Breast epithelium (tissue), 4 donors: ENCODE measurements around the gene TPRN. TPM values are rescaled to one million over a fixed set of nuclear protein-coding genes. Genes with fewer than 3 reads are reported as not detected.

ENCODE experiments used
- DNase-seq, 2 donors: peaks; one replicate each; pipeline ENCODE4 v3.0.0-alpha.2; 2019; ENCODE audit warnings: low spot score in 2 of 2
- H3K27ac ChIP-seq, 2 donors: fragments of 200-600 bp; sonication (generic) in 1 of 2; one replicate each; pipeline ENCODE4 v1.5.1; 2016 to 2019; ENCODE audit warnings: mild to moderate bottlenecking in 1 of 2
- H3K27me3 ChIP-seq, 2 donors: fragments of 200-600 bp; sonication (generic) in 1 of 2; one replicate each; pipeline versions ENCODE4 v1.5.1 to v1.6.0; 2017 to 2019; ENCODE audit warnings: control low read depth in 1 of 2, mild to moderate bottlenecking in 1 of 2
- H3K36me3 ChIP-seq: fragments of 200-600 bp; one replicate; pipeline ENCODE4 v1.5.1; 2019
- H3K4me1 ChIP-seq, 2 donors: fragments of 200-600 bp; sonication (generic); one replicate each; pipeline ENCODE4 v1.5.1; 2016 to 2019; ENCODE audit warnings: control low read depth in 1 of 2
- H3K4me3 ChIP-seq, 3 donors: fragments of 200-600 bp; sonication (generic); 1 replicate in 2 of 3; 2 replicates in 1 of 3; pipeline ENCODE4 v1.5.1; 2016 to 2019; ENCODE audit warnings: mild to moderate bottlenecking in 3 of 3, moderate library complexity in 2 of 3
- H3K9me3 ChIP-seq, 2 donors: fragments of 200-600 bp; sonication (generic) in 1 of 2; one replicate each; pipeline ENCODE4 v1.5.1; 2016 to 2019; ENCODE audit warnings: control low read depth in 1 of 2
- CTCF ChIP-seq, 3 donors: fragments of 450-650 bp; IDR thresholded peaks; one replicate each; pipeline ENCODE4 v1.5.1; 2016 to 2017; ENCODE audit warnings: antibody characterized with exemption in 3 of 3, mild to moderate bottlenecking in 3 of 3, moderate library complexity in 3 of 3
- POLR2A ChIP-seq: fragments of 450-650 bp; IDR thresholded peaks from one replicate; pipeline ENCODE4 v1.6.1; 2016; ENCODE audit warnings: antibody characterized with exemption, mild to moderate bottlenecking, moderate library complexity
- POLR2AphosphoS5 ChIP-seq, 3 donors: sonication (generic); formaldehyde crosslinking; IDR thresholded peaks; one replicate each; pipeline ENCODE4 v1.6.1; 2017; ENCODE audit warnings: antibody characterized with exemption in 3 of 3
- intact Hi-C: fragments of 100-400 bp; cut with DNase I; formaldehyde crosslinking; loops from one replicate; pipeline ENCODE4 v1.15.1; 2023; ENCODE audit warnings: low total_unique reads
- total RNA-seq, 3 donors: library from RNA; depleted of rRNA; stranded (reverse); fragments of >200 nt; gene quantifications; one replicate each; pipeline ENCODE4 v1.1.0, GENCODE V29; 2016

Gene TPRN
- total RNA-seq, 3 donors from 2014 or later, result 4.0 to 9.2 (median 8.5) TPM

GRCh38 chr9:137195525-137196220 is 4.9 kb downstream of the TPRN start:
- Histone ChIP-seq H3K9me3 (no peaks in the 10 kb centered on the region), H3K4me3 (no peak overlapping the region), H3K36me3 (no peaks in the 10 kb centered on the region), H3K4me1 (peaks cover 6 to 36% of the 10 kb centered on the region in 2 donors), H3K27ac (no peak overlapping the region), H3K27me3 (no peaks in the 10 kb centered on the region)
- no peak for DNase-seq
- intact Hi-C loops, result no loop called here
- no peak for TF ChIP-seq CTCF (IDR thresholded peaks at IDR 0.05)
- TF ChIP-seq POLR2A, result no peak
- TF ChIP-seq POLR2AphosphoS5 (IDR thresholded peaks at IDR 0.05), result no peak

- Histone ChIP-seq H3K4me3 (no peak overlapping the region), H3K4me1 (peaks cover 14 to 43% of the 10 kb centered on the region in 2 donors), H3K27me3 (no peaks in the 10 kb centered on the region), H3K27ac (no peak overlapping the region), H3K36me3 (no peaks in the 10 kb centered on the region), H3K9me3 (no peaks in the 10 kb centered on the region)
- no peak for DNase-seq
- intact Hi-C loops, result no loop called here
- no peak for TF ChIP-seq POLR2AphosphoS5 (IDR thresholded peaks at IDR 0.05)
- no peak for TF ChIP-seq CTCF (IDR thresholded peaks at IDR 0.05)
- no peak for TF ChIP-seq POLR2A
Measured at GRCh38 chr9:137194909-137195308, 5.6 kb downstream of the TPRN start.

- Histone ChIP-seq H3K4me1 (peaks cover 14 to 45% of the 10 kb centered on the region in 2 donors), H3K36me3 (no peaks in the 10 kb centered on the region), H3K27me3 (no peaks in the 10 kb centered on the region), H3K27ac (no peak overlapping the region), H3K4me3 (no peak overlapping the region), H3K9me3 (no peaks in the 10 kb centered on the region)
- intact Hi-C loops, result no loop called here
- no peak for TF ChIP-seq POLR2A
- TF ChIP-seq POLR2AphosphoS5 (IDR thresholded peaks at IDR 0.05), result no peak
- TF ChIP-seq CTCF (IDR thresholded peaks at IDR 0.05), result no peak
- no peak for DNase-seq
Measured at GRCh38 chr9:137194388-137194787, 6.2 kb downstream of the TPRN start.

GRCh38 chr9:137193771-137194170 is 6.8 kb downstream of the TPRN start:
- no peak overlapping the region for H3K27ac ChIP-seq
- H3K4me3 ChIP-seq, result no peak overlapping the region
- H3K9me3 ChIP-seq, result no peaks in the 10 kb centered on the region
- H3K27me3 ChIP-seq, result no peaks in the 10 kb centered on the region
- TF ChIP-seq POLR2AphosphoS5 (IDR thresholded peaks at IDR 0.05), result no peak
- no peak for TF ChIP-seq CTCF (IDR thresholded peaks at IDR 0.05)
- TF ChIP-seq POLR2A, result no peak
- DNase-seq, result no peak
- intact Hi-C loops, result no loop called here
- H3K4me1 ChIP-seq, result peaks cover 13 to 42% of the 10 kb centered on the region in 2 donors
- no peaks in the 10 kb centered on the region for H3K36me3 ChIP-seq

- intact Hi-C loops, result no loop called here
- Histone ChIP-seq H3K9me3 (no peaks in the 10 kb centered on the region), H3K4me1 (peaks cover 13 to 34% of the 10 kb centered on the region in 2 donors), H3K27ac (no peak overlapping the region), H3K27me3 (no peaks in the 10 kb centered on the region), H3K4me3 (no peak overlapping the region), H3K36me3 (no peaks in the 10 kb centered on the region)
- no peak for DNase-seq
- TF ChIP-seq POLR2A, result no peak
- TF ChIP-seq CTCF (IDR thresholded peaks at IDR 0.05), result no peak
- TF ChIP-seq POLR2AphosphoS5 (IDR thresholded peaks at IDR 0.05), result no peak
Measured at GRCh38 chr9:137192859-137193258, 7.7 kb downstream of the TPRN start.
